HG02840 (cell line): ENCODE results near the gene DNMT3A.

Experiments
- ATAC-seq: cut with Tn5 transposase; IDR thresholded peaks from one replicate; pipeline ENCODE4 v1.9.1; 2021; ENCODE audit warnings: mild to moderate bottlenecking, moderate library complexity, moderate number of reproducible peaks; ENCODE audit not compliant: unreplicated experiment, low FRiP score

Gene DNMT3A

GRCh38 chr2:25341753-25342371, at the start of gene DNMT3A:
DNMT3A (minus strand) TSS chr2:25341925; CDS start chr2:25313984, 27,941 bp downstream.
- peak; percentile 20 for ATAC-seq

- ATAC-seq: no peak
Observed at GRCh38 chr2:25389161-25389560, 47.4 kb upstream of the DNMT3A start.

- no peak for ATAC-seq
Observed at GRCh38 chr2:25388491-25388890, 46.8 kb upstream of the DNMT3A start.

- ATAC-seq: no peak
Observed at GRCh38 chr2:25387876-25388449, 46.2 kb upstream of the DNMT3A start.

GRCh38 chr2:25386971-25387875, 45.5 kb upstream of the DNMT3A start:
- ATAC-seq: no peak

- ATAC-seq: no peak
Observed at GRCh38 chr2:25385910-25386309, 44.2 kb upstream of the DNMT3A start.

- no peak for ATAC-seq
Observed at GRCh38 chr2:25383806-25384205, 42.1 kb upstream of the DNMT3A start.

GRCh38 chr2:25381502-25381901, 39.8 kb upstream of the DNMT3A start:
- no peak for ATAC-seq

GRCh38 chr2:25380586-25381375, 39.1 kb upstream of the DNMT3A start:
- ATAC-seq: no peak

- ATAC-seq: no peak
Observed at GRCh38 chr2:25380023-25380422, 38.3 kb upstream of the DNMT3A start.

- ATAC-seq: no peak
Observed at GRCh38 chr2:25379535-25379934, 37.8 kb upstream of the DNMT3A start.

- ATAC-seq: no peak
Observed at GRCh38 chr2:25378731-25379490, 37.2 kb upstream of the DNMT3A start.

GRCh38 chr2:25377822-25378421, 36.2 kb upstream of the DNMT3A start:
- no peak for ATAC-seq

GRCh38 chr2:25376750-25377621, 35.3 kb upstream of the DNMT3A start:
- peak; percentile 92 for ATAC-seq

- ATAC-seq: no peak
Observed at GRCh38 chr2:25375989-25376545, 34.3 kb upstream of the DNMT3A start.

- no peak for ATAC-seq
Observed at GRCh38 chr2:25375371-25375988, 33.8 kb upstream of the DNMT3A start.

- no peak for ATAC-seq
Observed at GRCh38 chr2:25374827-25375226, 33.1 kb upstream of the DNMT3A start.

GRCh38 chr2:25374411-25374810, 32.7 kb upstream of the DNMT3A start:
- ATAC-seq: no peak
